ENCODE results near the gene RSPH1. TPM values are rescaled to one million over a fixed set of nuclear protein-coding genes. Genes with fewer than 3 reads are reported as not detected.

Gene RSPH1
- polyA plus RNA-seq, 1 of the 3 experiments (the other 2 are of a cell fraction) = 0.97 TPM

GRCh38 chr21:42500736-42501135, 4.7 kb upstream of the RSPH1 start (continued):
- TF ChIP-seq EZH2phosphoT487 (IDR thresholded peaks at IDR 0.05; ENCODE audit: borderline replicate concordance, low read depth) = no peak
- TF ChIP-seq USF1 (IDR thresholded peaks at IDR 0.05; ENCODE audit: borderline replicate concordance, low read depth) = no peak

GRCh38 chr21:42500225-42500624, 4.2 kb upstream of the RSPH1 start:
- TF ChIP-seq FOXJ3 (CRISPR knock-in tag; IDR thresholded peaks at IDR 0.05) (no peak), EP300 (IDR thresholded peaks at IDR 0.05; ENCODE audit: borderline replicate concordance in 1 of 2, low read depth in 1 of 2, low read length in 1 of 2) (no peak)
- CTCF ChIA-PET = interaction anchor here (0.7 kb wide), 1 partner anchor 34 kb away, joined by 3 read pairs; no protein-coding TSS in a partner anchor

GRCh38 chr21:42499444-42500112, 3.6 kb upstream of the RSPH1 start:
- no peak for TF ChIP-seq TEAD4 (IDR thresholded peaks at IDR 0.05; ENCODE audit: borderline replicate concordance, insufficient read depth)
- no peak for TF ChIP-seq EZH2phosphoT487 (IDR thresholded peaks at IDR 0.05; ENCODE audit: borderline replicate concordance, low read depth)
- TF ChIP-seq SIN3A (IDR thresholded peaks at IDR 0.05; ENCODE audit: borderline replicate concordance, low read depth, low read length) = no peak
- no peak for TF ChIP-seq RXRA (IDR thresholded peaks at IDR 0.05; ENCODE audit: borderline replicate concordance, low read depth)
- TF ChIP-seq MXI1 (IDR thresholded peaks at IDR 0.05; ENCODE audit: low read depth, low read length) = no peak
- no peak for TF ChIP-seq NFIC (IDR thresholded peaks at IDR 0.05; ENCODE audit: borderline replicate concordance)
- no peak for TF ChIP-seq REST (IDR thresholded peaks at IDR 0.05; ENCODE audit: low read depth, low read length)
- no peaks in the 10 kb centered on the region for H3K79me2 ChIP-seq (ENCODE audit: insufficient read depth)
- H3K9me2 ChIP-seq = no peaks in the 10 kb centered on the region
- no peak overlapping the region for H2AFZ ChIP-seq (ENCODE audit: low read depth)
- H3K4me1 ChIP-seq (ENCODE audit: control insufficient read depth in 1 of 2, insufficient read depth in 2 of 2, low read depth in 1 of 2, low read length in 1 of 2) = peaks cover 5 to 13% of the 10 kb centered on the region in 2 experiments; a peak in 3 of 4 replicates
- WGBS (ENCODE audit: low lambda C conversion rate) = 70% methylated on average over 15 of the region's 15 CpGs
- no peaks in the 10 kb centered on the region for H3F3A ChIP-seq (replicated peaks; ENCODE audit: insufficient read depth)
- CTCF ChIA-PET = interaction anchor here (0.7 kb wide), 1 partner anchor 79 kb away, joined by 3 read pairs; no protein-coding TSS in a partner anchor
- no peaks in the 10 kb centered on the region for H3K27me3 ChIP-seq (ENCODE audit: insufficient read depth)
- no peak overlapping the region for H3K27ac ChIP-seq (ENCODE audit: low read depth in 2 of 2, low read length in 1 of 2)
- H3K4me3 ChIP-seq (ENCODE audit: low read depth in 2 of 2, low read length in 1 of 2) = no peak overlapping the region
- H3K9me3 ChIP-seq = no peaks in the 10 kb centered on the region
- H3K9ac ChIP-seq = no peak overlapping the region
- H3K36me3 ChIP-seq (replicated peaks in 1 of 2; ENCODE audit: control insufficient read depth in 1 of 2, insufficient read depth in 2 of 2, low read length in 1 of 2) = no peaks in the 10 kb centered on the region
- no peak for DNase-seq
- H3K4me2 ChIP-seq = no peak overlapping the region
- H4K20me1 ChIP-seq (ENCODE audit: insufficient read depth) = no peaks in the 10 kb centered on the region
- POLR2A ChIA-PET = no interaction called here

More at GRCh38 chr21:42500225-42500624, 4.2 kb upstream of the RSPH1 start:
- DNase-seq = no peak
- Histone ChIP-seq H3K27ac (ENCODE audit: low read depth in 2 of 2, low read length in 1 of 2) (no peak overlapping the region), H3K4me3 (ENCODE audit: low read depth in 2 of 2, low read length in 1 of 2) (no peak overlapping the region), H3K4me1 (ENCODE audit: control insufficient read depth in 1 of 2, insufficient read depth in 2 of 2, low read depth in 1 of 2, low read length in 1 of 2) (peaks cover 5 to 12% of the 10 kb centered on the region in 2 experiments; a peak in 3 of 4 replicates), H3K9me2 (no peaks in the 10 kb centered on the region), H4K20me1 (ENCODE audit: insufficient read depth) (no peaks in the 10 kb centered on the region), H3K9ac (no peak overlapping the region), H3K36me3 (replicated peaks in 1 of 2; ENCODE audit: control insufficient read depth in 1 of 2, insufficient read depth in 2 of 2, low read length in 1 of 2) (no peaks in the 10 kb centered on the region), H3K79me2 (ENCODE audit: insufficient read depth) (no peaks in the 10 kb centered on the region), H2AFZ (ENCODE audit: low read depth) (no peak overlapping the region), H3K4me2 (no peak overlapping the region), H3K9me3 (no peaks in the 10 kb centered on the region), H3K27me3 (ENCODE audit: insufficient read depth) (peaks cover under 1% of the 10 kb centered on the region; the same call in 1 of the 2 replicates), H3F3A (replicated peaks; ENCODE audit: insufficient read depth) (no peaks in the 10 kb centered on the region)
- 63% methylated on average over 4 of the region's 4 CpGs for WGBS (ENCODE audit: low lambda C conversion rate)
- POLR2A ChIA-PET = no interaction called here
